ENCODE data around the gene SEMA3C. TPM values are rescaled to one million over a fixed set of nuclear protein-coding genes. Genes with fewer than 3 reads are reported as not detected.

SEMA3C gene
- 360 TPM for total RNA-seq

GRCh38 chr7:80918909-80919721 is at the start of gene SEMA3C:
Gene SEMA3C (minus strand): TSS chr7:80919051. CDS start chr7:80916781, 2,270 bp downstream.

Data from parietal lobe (tissue), 1 donor.